OCI-LY7 (cell line): Measurements from ENCODE around the gene CTH.

Source experiments
- CTCF ChIP-seq: fragments of 200-600 bp; sonication (generic); conservative IDR thresholded peaks from 2 replicates; pipeline ENCODE4 v1.5.1; 2014; ENCODE audit warnings: mild to moderate bottlenecking, antibody characterized with exemption, low read length, moderate library complexity, mixed read lengths
- EZH2phosphoT487 ChIP-seq: fragments of 200-600 bp; sonication (generic); IDR thresholded peaks from 2 replicates; pipeline ENCODE4 v1.6.1; 2018; ENCODE audit warnings: low read depth, borderline replicate concordance, mild to moderate bottlenecking, mixed run types, antibody characterized with exemption, low read length, moderate library complexity, mixed read lengths

DNA sequence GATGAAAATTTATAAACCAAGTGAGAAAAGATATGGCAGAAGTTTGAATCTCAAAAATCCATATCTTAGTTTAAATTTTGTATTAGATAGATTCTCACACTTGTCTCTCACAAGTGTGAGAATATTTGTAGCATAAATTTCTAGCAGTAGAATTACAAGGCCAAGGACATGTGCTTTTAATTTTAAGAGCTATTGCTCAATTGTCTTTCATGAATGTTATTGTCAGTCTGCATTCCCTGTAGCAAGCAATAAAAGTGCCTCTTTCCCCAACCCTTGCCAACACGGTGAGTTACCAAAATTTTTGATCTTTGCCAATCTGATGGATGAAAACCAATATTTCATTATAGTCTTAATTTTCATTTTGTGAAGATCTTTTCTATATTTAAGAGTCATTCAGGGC, 64.0 kb downstream of the CTH start:
- TF ChIP-seq CTCF (no peak), EZH2phosphoT487 (no peak)
